A204.1 (cell line): Measurements from ENCODE around the gene LUC7L.
"Not testable (repeated sequence)": the region's sequence is repeated elsewhere in the genome, so short reads cannot be mapped to it uniquely, and the experiment has no call there.

Experiments used
- FAIRE-seq: peaks from 2 replicates; lab custom pipeline; 2012; peaks lifted over from hg19 to GRCh38; lab: Jason Lieb, UNC

Gene LUC7L

GRCh38 chr16:229731-230281 lies 557 bp upstream of the LUC7L start:
- FAIRE-seq = no peak

- FAIRE-seq = no peak
Measured at GRCh38 chr16:228151-228851, 948 bp downstream of the LUC7L start.

GRCh38 chr16:220021-220420 lies 9.2 kb downstream of the LUC7L start:
- FAIRE-seq = no peak

- no peak for FAIRE-seq
Measured at GRCh38 chr16:212999-213398, 16.2 kb downstream of the LUC7L start.

- FAIRE-seq = not testable (repeated sequence)
Measured at GRCh38 chr16:211631-212180, 17.5 kb downstream of the LUC7L start.

- FAIRE-seq = not testable (repeated sequence)
Measured at GRCh38 chr16:209359-209758, 19.9 kb downstream of the LUC7L start.

- FAIRE-seq = not testable (repeated sequence)
Measured at GRCh38 chr16:204046-204445, 25.2 kb downstream of the LUC7L start.

- no peak for FAIRE-seq
Measured at GRCh38 chr16:203246-203645, 26.0 kb downstream of the LUC7L start.

- no peak for FAIRE-seq
Measured at GRCh38 chr16:200388-200787, 28.9 kb downstream of the LUC7L start.

- FAIRE-seq = no peak
Measured at GRCh38 chr16:194516-194915, 34.7 kb downstream of the LUC7L start.

- FAIRE-seq = no peak
Measured at GRCh38 chr16:193441-193840, 35.8 kb downstream of the LUC7L start.

- FAIRE-seq = no peak
Measured at GRCh38 chr16:192686-193085, 36.6 kb downstream of the LUC7L start.

GRCh38 chr16:191831-192230 lies 37.4 kb downstream of the LUC7L start:
- FAIRE-seq = no peak

- no peak for FAIRE-seq
Measured at GRCh38 chr16:189604-190186, 39.6 kb downstream of the LUC7L start.

GRCh38 chr16:188674-189073 lies 40.6 kb downstream of the LUC7L start:
- FAIRE-seq = no peak

GRCh38 chr16:187330-187729 lies 41.9 kb downstream of the LUC7L start:
- FAIRE-seq = no peak

- no peak for FAIRE-seq
Measured at GRCh38 chr16:185691-186090, 43.6 kb downstream of the LUC7L start.

GRCh38 chr16:185213-185612 lies 44.0 kb downstream of the LUC7L start:
- FAIRE-seq = no peak

- no peak for FAIRE-seq
Measured at GRCh38 chr16:183005-183404, 46.2 kb downstream of the LUC7L start.

- FAIRE-seq = no peak
Measured at GRCh38 chr16:181565-182021, 47.7 kb downstream of the LUC7L start.

GRCh38 chr16:180681-181564 lies 48.3 kb downstream of the LUC7L start:
- no peak for FAIRE-seq

- no peak for FAIRE-seq
Measured at GRCh38 chr16:180101-180675, 49.1 kb downstream of the LUC7L start, which contains the start of gene HBQ1. Gene HBQ1, plus strand, starts transcription at chr16:180459. Its CDS starts 28 bp downstream, at chr16:180487.
